HepG2 (cell line): Measurements from ENCODE around the gene MCRIP2. TPM values are rescaled to one million over a fixed set of nuclear protein-coding genes. Genes with fewer than 3 reads are reported as not detected.

ENCODE experiments used
- ADNP ChIP-seq: sonication (generic); formaldehyde crosslinking; IDR thresholded peaks from 2 replicates; pipeline ENCODE4 v1.4.0; 2020; ENCODE audit warnings: missing genetic modification reagents
- AGO2 ChIP-seq: fragments of 200-400 bp; formaldehyde crosslinking; optimal IDR thresholded peaks from 2 replicates; pipeline ENCODE3; 2017; ENCODE audit warnings: mild to moderate bottlenecking, low read depth, low read length, moderate library complexity
- BRD4 ChIP-seq: sonication (generic); formaldehyde crosslinking; IDR thresholded peaks from 2 replicates; pipeline ENCODE4 v1.4.0; 2020; ENCODE audit warnings: missing genetic modification reagents
- ISX ChIP-seq: sonication (generic); formaldehyde crosslinking; conservative IDR thresholded peaks from 2 replicates; pipeline ENCODE4 v1.5.0; 2020; ENCODE audit warnings: missing genetic modification reagents
- KDM2A ChIP-seq: sonication (generic); formaldehyde crosslinking; IDR thresholded peaks from 2 replicates; pipeline ENCODE4 v1.4.0; 2020; ENCODE audit warnings: low read depth, missing genetic modification reagents, borderline replicate concordance
- NCOA5 ChIP-seq: sonication (generic); formaldehyde crosslinking; IDR thresholded peaks from 2 replicates; pipeline ENCODE4 v1.4.0; 2020; ENCODE audit warnings: missing genetic modification reagents
- ONECUT2 ChIP-seq: sonication (generic); formaldehyde crosslinking; IDR thresholded peaks from 2 replicates; pipeline ENCODE4 v1.4.0; 2020; ENCODE audit warnings: missing genetic modification reagents
- POLR2A ChIP-seq, 2 experiments: IDR thresholded peaks; 2 replicates each; pipeline ENCODE4 v1.6.1; 2011; ENCODE audit warnings: low read depth in 2 of 2, low read length in 2 of 2, mild to moderate bottlenecking in 1 of 2, moderate library complexity in 1 of 2; ENCODE audit not compliant: insufficient read depth in 1 of 2
- SIN3B ChIP-seq: fragments of 150-350 bp; IDR thresholded peaks from 2 replicates; pipeline ENCODE4 v1.6.1; 2014; ENCODE audit warnings: low read length
- TAF15 ChIP-seq: fragments of 200-400 bp; formaldehyde crosslinking; IDR thresholded peaks from one replicate; pipeline ENCODE4 v1.6.1; 2018; ENCODE audit warnings: mild to moderate bottlenecking, low read depth, low read length; ENCODE audit not compliant: poor library complexity, severe bottlenecking
- ZNF382 ChIP-seq: sonication (generic); formaldehyde crosslinking; IDR thresholded peaks from 2 replicates; pipeline ENCODE4 v1.5.0; 2020; ENCODE audit warnings: missing genetic modification reagents, mild to moderate bottlenecking, borderline replicate concordance
- ZNF432 ChIP-seq: sonication (generic); formaldehyde crosslinking; IDR thresholded peaks from 2 replicates; pipeline ENCODE4 v1.5.0; 2020; ENCODE audit warnings: missing genetic modification reagents, mild to moderate bottlenecking, borderline replicate concordance
- ZNF746 ChIP-seq: sonication (generic); formaldehyde crosslinking; IDR thresholded peaks from 2 replicates; pipeline ENCODE4 v1.8.0; 2022; ENCODE audit warnings: mild to moderate bottlenecking, missing genetic modification reagents
- ZNF768 ChIP-seq: sonication (generic); formaldehyde crosslinking; IDR thresholded peaks from 2 replicates; pipeline ENCODE4 v1.4.0; 2020; ENCODE audit warnings: missing genetic modification reagents
- polyA plus RNA-seq, 8 experiments: library from polyadenylated mRNA; depleted of rRNA in 3 of 8; stranded (reverse) in 7 of 8; unstranded in 1 of 8; fragments of >200 nt; fragmentation: Illumina TruSeq in 4 of 8; extraction: Trizol in 4 of 8; gene quantifications; 2 replicates each; pipeline versions ENCODE4 v1.2.1 to v1.2.3, GENCODE V29; 2011 to 2016; ENCODE audit warnings: low read depth in 4 of 8, missing spikeins in 1 of 8, mixed read lengths in 1 of 8; ENCODE audit not compliant: insufficient read depth in 1 of 8
- total RNA-seq, 5 experiments: library from RNA; depleted of rRNA; stranded (reverse); fragments of >200 nt; fragmentation: Illumina TruSeq; extraction: Trizol; gene quantifications; 2 replicates each; pipeline ENCODE4 v1.2.3, GENCODE V29; 2016; ENCODE audit warnings: low read depth in 1 of 5
- TF ChIP-seq, protein P1 (sequence below): sonication (generic); formaldehyde crosslinking; IDR thresholded peaks from 2 replicates; pipeline ENCODE4 v1.5.0; 2020; ENCODE audit warnings: mild to moderate bottlenecking, missing genetic modification reagents
- TF ChIP-seq, protein P2 (sequence below): sonication (generic); formaldehyde crosslinking; IDR thresholded peaks from 2 replicates; pipeline ENCODE4 v1.9.0; 2022; ENCODE audit warnings: missing genetic modification reagents, mild to moderate bottlenecking, borderline replicate concordance
- TF ChIP-seq, protein P3 (sequence below): sonication (generic); formaldehyde crosslinking; IDR thresholded peaks from 2 replicates; pipeline ENCODE4 v1.4.0; 2020; ENCODE audit warnings: mild to moderate bottlenecking, low read depth, missing genetic modification reagents
- TF ChIP-seq, protein P4 (sequence below): sonication (generic); formaldehyde crosslinking; IDR thresholded peaks from 2 replicates; pipeline ENCODE4 v1.4.0; 2020; ENCODE audit warnings: missing genetic modification reagents
- TF ChIP-seq, protein P5 (sequence below): sonication (generic); formaldehyde crosslinking; IDR thresholded peaks from 2 replicates; pipeline ENCODE4 v1.4.0; 2020; ENCODE audit warnings: missing genetic modification reagents, borderline replicate concordance

The MCRIP2 gene
- total and polyA plus RNA-seq, 2 of the 13 experiments (the other 11 are each of a cell fraction or from before 2014, with no cell fraction given) = 39.6 to 76.7 TPM

DNA sequence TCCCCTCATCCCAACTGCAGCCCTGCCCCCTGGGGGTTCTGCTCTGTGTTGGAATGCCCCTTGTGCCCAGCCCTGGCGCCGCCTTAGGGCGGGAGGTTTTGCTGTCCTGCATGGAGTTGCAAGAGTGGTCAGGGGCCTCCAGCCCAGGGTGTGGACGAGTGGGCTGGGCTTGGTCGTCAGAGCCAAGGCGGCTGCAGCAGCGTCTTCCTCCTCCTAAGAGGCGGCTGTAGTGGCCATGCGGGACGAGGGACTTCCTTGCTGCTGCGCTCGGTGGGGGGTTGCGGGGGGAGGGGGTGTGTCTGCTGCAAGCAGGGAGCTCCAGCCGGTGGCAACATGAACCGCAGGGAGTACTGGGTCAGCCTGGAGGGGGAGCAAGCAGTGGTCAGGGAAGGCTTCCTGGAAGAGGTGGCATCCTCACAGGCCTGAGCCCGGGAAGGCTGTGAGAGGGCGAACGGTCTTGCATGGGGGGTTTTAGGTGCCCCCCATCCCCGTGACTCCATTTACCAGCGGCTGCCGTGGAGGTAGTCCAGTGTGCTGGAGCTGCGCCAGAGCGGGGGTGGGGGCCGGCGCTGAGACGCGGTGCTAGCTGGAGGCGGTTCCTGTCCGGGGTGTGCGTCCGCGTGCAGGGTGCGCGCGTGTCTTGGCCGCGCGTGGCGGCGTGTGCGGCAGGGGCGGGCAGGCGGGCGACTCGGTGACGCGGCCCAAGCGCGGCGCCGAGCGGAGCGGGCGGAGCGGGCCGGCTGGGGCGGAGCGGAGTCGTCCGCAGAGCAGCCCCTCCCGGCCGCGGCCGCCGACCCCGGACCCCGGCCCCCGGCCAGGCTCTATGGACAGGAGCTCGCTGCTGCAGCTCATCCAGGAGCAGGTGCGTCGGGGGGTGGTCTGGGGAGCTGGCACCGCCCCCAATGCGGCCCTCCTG is 33.6 kb downstream of the MCRIP2 start, which contains the start of gene RHBDL1 (continued):
- TF ChIP-seq, protein P1, sequence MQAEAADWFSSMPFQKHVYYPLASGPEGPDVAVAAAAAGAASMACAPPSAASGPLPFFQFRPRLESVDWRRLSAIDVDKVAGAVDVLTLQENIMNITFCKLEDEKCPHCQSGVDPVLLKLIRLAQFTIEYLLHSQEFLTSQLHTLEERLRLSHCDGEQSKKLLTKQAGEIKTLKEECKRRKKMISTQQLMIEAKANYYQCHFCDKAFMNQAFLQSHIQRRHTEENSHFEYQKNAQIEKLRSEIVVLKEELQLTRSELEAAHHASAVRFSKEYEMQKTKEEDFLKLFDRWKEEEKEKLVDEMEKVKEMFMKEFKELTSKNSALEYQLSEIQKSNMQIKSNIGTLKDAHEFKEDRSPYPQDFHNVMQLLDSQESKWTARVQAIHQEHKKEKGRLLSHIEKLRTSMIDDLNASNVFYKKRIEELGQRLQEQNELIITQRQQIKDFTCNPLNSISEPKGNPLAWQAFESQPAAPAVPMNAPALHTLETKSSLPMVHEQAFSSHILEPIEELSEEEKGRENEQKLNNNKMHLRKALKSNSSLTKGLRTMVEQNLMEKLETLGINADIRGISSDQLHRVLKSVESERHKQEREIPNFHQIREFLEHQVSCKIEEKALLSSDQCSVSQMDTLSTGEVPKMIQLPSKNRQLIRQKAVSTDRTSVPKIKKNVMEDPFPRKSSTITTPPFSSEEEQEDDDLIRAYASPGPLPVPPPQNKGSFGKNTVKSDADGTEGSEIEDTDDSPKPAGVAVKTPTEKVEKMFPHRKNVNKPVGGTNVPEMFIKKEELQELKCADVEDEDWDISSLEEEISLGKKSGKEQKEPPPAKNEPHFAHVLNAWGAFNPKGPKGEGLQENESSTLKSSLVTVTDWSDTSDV (CRISPR knock-in tag) = no peak
- TF ChIP-seq ZNF382 (no peak), TAF15 (peak; percentile 51), AGO2 (peak; percentile 93), ZNF746 (CRISPR knock-in tag) (peak; percentile 1; the same call in 1 of the 2 replicates), ISX (CRISPR knock-in tag) (no peak), SIN3B (no peak), BRD4 (CRISPR knock-in tag) (0 out of 2 replicates have a peak, but pooled peaks have one; percentile 22), ZNF768 (CRISPR knock-in tag) (peak; percentile 13; the same call in 1 of the 2 replicates), POLR2A (IDR thresholded peaks at IDR 0.05; ENCODE audit: insufficient read depth in 1 of 2, low read depth in 2 of 2, low read length in 2 of 2) (peak in 1 of 2 experiments; percentile 50; a peak in 1 of 4 replicates), ZNF432 (CRISPR knock-in tag) (no peak), KDM2A (CRISPR knock-in tag) (peak; percentile 94; the same call in 1 of the 2 replicates), ONECUT2 (CRISPR knock-in tag) (no peak), ADNP (CRISPR knock-in tag) (0 out of 2 replicates have a peak, but pooled peaks have one; percentile 46), NCOA5 (CRISPR knock-in tag) (no peak)
- TF ChIP-seq, protein P2, sequence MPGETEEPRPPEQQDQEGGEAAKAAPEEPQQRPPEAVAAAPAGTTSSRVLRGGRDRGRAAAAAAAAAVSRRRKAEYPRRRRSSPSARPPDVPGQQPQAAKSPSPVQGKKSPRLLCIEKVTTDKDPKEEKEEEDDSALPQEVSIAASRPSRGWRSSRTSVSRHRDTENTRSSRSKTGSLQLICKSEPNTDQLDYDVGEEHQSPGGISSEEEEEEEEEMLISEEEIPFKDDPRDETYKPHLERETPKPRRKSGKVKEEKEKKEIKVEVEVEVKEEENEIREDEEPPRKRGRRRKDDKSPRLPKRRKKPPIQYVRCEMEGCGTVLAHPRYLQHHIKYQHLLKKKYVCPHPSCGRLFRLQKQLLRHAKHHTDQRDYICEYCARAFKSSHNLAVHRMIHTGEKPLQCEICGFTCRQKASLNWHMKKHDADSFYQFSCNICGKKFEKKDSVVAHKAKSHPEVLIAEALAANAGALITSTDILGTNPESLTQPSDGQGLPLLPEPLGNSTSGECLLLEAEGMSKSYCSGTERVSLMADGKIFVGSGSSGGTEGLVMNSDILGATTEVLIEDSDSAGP (CRISPR knock-in tag) = peak; percentile 7; the same call in 1 of the 2 replicates
- TF ChIP-seq, protein P3, sequence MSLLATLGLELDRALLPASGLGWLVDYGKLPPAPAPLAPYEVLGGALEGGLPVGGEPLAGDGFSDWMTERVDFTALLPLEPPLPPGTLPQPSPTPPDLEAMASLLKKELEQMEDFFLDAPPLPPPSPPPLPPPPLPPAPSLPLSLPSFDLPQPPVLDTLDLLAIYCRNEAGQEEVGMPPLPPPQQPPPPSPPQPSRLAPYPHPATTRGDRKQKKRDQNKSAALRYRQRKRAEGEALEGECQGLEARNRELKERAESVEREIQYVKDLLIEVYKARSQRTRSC (CRISPR knock-in tag) = no peak
- TF ChIP-seq, protein P4, sequence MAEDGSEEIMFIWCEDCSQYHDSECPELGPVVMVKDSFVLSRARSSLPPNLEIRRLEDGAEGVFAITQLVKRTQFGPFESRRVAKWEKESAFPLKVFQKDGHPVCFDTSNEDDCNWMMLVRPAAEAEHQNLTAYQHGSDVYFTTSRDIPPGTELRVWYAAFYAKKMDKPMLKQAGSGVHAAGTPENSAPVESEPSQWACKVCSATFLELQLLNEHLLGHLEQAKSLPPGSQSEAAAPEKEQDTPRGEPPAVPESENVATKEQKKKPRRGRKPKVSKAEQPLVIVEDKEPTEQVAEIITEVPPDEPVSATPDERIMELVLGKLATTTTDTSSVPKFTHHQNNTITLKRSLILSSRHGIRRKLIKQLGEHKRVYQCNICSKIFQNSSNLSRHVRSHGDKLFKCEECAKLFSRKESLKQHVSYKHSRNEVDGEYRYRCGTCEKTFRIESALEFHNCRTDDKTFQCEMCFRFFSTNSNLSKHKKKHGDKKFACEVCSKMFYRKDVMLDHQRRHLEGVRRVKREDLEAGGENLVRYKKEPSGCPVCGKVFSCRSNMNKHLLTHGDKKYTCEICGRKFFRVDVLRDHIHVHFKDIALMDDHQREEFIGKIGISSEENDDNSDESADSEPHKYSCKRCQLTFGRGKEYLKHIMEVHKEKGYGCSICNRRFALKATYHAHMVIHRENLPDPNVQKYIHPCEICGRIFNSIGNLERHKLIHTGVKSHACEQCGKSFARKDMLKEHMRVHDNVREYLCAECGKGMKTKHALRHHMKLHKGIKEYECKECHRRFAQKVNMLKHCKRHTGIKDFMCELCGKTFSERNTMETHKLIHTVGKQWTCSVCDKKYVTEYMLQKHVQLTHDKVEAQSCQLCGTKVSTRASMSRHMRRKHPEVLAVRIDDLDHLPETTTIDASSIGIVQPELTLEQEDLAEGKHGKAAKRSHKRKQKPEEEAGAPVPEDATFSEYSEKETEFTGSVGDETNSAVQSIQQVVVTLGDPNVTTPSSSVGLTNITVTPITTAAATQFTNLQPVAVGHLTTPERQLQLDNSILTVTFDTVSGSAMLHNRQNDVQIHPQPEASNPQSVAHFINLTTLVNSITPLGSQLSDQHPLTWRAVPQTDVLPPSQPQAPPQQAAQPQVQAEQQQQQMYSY (CRISPR knock-in tag) = no peak
- TF ChIP-seq, protein P5, sequence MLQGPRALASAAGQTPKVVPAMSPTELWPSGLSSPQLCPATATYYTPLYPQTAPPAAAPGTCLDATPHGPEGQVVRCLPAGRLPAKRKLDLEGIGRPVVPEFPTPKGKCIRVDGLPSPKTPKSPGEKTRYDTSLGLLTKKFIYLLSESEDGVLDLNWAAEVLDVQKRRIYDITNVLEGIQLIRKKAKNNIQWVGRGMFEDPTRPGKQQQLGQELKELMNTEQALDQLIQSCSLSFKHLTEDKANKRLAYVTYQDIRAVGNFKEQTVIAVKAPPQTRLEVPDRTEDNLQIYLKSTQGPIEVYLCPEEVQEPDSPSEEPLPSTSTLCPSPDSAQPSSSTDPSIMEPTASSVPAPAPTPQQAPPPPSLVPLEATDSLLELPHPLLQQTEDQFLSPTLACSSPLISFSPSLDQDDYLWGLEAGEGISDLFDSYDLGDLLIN (CRISPR knock-in tag) = no peak
